Stimulated activated CD4-positive, alpha-beta T cell treated with anti-CD3 and anti-CD28 coated beads, Interleukin-4, amount 100 ng/mL, for 48 hours (primary cell): Measurements from ENCODE around the gene PRKAR1B.

ENCODE experiments used
- DNase-seq, 2 donors: peaks; one replicate each; pipeline ENCODE4 v3.0.0-alpha.2; 2020; ENCODE audit warnings: low read depth in 2 of 2

The PRKAR1B gene

DNA sequence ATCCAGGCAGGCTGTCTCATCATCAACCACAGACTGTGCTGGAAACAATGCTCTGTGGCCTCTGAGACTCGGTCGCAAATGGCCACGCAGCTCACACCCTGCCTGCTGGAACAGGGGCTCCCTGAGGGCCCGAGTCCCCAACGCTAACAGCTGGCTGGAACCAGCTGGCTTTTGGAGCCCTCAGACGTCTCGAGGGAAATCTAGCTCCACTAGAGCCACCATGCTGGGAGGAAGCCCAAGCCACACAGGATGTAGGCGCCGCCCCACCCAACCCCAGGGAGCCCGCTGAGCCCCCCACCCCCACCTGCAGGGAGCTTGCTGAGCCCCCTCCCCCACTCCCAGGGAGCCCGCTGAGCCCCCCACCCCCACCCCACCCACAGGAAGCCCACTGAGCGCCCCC is 186.1 kb downstream of the PRKAR1B start:
- no peak for DNase-seq

DNA sequence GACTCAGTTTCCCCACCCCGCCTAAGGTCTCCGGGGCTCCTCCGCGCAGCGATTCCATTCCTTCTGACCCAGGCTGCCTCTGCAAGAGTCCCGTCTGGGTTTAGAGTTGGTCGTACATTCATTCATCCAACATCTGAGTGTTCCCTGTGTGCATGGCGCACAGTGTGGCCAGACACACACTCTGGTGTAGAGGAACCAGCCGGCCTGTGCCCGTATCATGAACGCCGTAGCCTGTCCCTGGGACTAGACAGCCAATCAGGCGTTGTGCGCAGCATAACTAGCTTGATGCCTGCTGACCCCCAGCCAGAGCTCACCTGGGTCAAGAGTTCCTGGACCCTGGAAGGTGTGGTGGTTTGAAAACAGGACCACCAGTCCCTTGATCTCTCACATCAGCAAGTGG is 186.5 kb downstream of the PRKAR1B start:
- no peak for DNase-seq

DNA sequence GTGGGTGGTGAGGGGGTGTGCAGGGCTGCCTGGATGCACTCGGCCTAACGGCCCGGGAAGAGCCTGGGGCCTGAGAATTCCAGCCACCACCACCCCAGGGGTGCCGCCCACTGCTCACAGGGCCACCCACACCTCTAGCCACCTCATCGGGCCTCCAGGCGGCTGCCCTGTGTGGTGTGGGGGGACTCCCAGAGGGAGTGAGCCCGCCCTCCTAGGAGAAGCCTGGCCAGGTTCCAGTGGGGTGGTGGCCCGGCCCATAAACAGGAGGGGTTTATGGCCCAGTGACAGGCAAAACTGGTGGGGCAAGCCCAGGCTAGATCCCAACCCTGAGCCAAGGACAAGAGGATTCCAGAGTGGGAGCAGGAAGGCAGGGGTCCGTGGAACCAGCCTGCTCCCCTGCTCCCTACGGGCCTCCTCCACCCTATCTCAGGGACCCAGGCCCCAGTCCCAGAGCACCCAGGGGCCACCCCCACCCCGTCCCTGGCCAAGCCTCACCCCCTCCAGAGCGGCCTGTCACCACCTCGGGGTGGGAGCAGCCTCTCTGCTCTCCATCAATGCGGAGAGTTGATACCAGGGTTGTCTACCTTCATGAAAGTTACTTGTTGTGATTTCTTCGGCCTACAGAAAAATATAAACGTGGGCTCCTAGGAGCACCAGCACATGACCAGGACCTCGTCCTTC is 187.2 kb downstream of the PRKAR1B start:
- DNase-seq: no peak

DNA sequence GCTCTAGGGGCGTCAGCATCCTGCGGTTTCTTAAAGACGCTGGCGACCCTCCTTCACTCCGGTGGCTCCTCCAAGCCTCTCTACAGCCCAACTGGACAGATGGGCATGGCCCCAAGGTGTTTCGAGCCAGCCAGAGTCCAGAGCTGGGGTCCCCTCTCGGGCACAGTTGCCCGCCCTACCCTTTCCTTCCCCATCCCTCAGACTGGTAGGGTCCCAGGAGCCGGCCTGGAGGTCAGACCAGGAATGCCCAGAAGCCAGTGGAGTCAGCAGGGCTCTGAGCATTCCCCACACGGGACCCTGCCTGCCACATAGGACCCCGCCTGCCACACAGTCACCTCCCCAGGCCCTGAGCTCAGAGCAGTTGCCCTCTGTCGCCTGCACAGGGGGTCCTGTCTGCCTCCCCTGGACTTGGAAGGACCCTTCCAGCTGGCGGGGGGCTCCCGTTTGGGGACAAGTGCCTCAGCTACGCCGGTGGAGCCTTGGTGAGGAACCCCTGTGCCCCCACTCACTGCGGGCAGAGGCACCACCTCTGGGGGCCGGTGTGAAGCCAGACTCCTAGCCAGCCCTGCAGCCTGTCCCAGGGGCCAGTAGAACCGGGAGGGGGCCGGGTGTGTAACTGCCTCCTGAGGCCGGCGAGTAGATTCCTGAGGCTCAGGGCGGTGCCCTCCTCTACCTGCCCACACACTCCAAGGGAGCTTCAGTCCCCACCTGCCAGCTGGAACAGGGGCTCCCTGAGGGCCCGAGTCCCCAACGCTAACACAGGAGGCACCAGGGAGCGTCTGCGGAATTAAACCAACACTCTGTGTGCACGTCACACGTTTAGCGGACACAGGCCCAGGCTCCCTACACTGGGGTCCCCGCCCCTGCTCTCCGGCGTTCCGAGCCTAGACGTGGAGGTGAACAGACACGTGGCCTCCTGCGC is 188.1 kb downstream of the PRKAR1B start:
- DNase-seq: no peak

DNA sequence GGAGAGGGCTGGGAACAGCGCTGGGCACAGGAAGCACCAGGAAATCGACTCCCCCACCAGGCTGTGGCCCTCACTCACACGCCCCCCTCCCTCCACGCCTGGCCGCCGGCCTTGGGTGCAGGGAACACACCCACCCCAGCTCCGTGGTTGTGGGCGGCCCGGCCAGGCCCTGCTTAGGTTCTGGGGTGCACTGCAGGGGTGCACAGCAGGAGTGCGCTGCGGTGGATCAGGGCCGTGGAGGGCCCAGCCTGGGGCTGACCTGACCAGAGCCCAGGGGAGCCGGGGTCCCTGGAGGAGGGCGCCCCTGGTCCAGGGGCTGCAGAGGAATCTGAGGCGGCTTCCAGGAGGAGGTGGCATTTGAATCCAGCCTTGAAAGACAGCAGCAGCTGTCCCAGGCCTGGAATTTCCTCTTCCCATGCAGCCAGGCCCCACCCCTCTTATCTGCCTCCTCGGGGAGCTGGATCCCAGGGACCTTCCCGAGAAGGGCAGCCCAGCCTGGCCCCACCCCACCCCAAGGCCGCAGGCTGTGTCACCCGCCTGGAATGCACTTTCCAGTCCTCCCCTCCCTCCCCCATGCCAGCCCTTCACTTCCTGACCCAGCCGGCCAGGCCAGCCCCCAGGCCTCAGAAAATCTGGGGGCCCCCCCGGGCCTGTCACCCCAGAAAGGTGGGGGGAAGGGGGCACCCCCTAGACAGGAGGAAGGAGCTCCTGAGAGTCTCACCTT is 189.0 kb downstream of the PRKAR1B start:
- DNase-seq: no peak

DNA sequence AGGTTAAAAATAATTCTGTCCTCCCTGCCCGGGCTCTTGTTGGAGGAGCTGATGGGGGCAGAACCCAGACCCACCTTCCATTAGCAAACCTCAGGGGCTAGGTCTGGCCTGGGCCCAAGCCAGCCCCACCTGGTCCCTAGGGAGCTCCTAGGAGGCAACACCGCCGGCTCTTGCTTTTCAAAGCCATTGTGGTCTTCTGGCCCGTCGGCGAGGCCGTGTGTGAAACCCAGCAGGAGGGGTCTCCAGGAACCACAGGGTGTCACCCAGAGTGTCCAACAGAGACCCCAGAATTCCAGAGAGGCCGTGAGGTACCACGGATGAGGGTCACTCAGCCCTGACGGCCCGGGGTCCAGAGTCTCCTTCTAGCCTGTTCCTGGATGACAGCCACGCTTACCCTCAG is 190.8 kb downstream of the PRKAR1B start:
- DNase-seq: no peak

DNA sequence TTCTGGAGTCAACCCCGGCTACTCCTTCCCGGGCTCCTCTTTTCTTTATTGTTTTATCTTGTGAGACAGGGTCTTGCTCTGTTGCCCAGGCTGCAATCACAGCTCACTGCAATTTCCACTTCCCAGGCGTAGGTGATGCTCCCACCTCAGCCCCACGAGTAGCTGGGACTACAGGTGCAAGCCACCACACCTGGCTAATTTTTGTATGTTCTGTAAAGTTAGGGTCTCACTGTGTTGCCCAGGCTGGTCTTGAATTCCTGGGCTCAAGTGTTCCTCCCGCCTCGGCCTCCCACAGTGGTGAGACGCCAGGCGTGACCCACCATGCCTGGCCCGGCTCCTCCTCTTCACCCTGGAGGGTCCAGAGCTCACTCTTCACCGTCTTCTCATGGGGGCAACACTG is 192.1 kb downstream of the PRKAR1B start:
- no peak for DNase-seq

DNA sequence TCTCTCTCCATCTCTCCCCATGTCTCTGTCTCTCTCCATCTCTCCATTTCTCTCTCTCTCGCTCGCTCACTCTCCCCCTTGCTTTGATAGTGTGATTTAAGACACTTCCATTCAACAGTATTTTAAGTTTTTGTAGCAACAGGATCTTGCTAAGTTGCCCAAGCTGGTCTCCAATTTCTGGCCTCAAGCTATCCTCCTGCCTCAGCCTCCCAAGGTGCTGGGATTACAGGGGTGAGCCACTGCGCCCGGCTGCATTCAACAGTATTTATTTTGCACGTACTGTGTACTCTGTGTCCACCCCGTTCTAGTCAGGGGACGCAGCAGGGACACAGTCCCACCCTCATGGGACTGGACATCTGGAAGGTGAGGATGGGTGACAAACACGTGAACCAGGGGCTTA is 193.0 kb downstream of the PRKAR1B start:
- DNase-seq: no peak

DNA sequence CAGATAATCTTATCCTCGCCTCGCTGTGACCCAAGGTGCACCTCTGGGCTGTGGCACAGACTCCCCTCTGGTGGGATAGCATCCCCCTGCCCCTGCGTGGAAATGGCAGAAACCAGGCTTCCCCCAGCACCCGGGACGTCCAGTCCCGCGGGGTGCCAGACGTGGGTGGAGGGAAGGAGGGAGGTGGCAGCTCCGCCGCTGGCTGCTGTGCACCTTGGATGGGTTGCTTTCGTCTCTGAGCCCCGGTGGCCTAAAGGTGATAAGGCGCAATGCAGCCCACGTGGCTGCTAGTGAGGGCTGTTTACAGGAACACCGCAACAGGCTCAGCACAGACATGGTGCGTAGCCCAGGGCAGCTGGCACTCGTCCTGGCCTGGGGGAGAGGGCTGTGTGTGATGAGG is 193.8 kb downstream of the PRKAR1B start:
- no peak for DNase-seq

DNA sequence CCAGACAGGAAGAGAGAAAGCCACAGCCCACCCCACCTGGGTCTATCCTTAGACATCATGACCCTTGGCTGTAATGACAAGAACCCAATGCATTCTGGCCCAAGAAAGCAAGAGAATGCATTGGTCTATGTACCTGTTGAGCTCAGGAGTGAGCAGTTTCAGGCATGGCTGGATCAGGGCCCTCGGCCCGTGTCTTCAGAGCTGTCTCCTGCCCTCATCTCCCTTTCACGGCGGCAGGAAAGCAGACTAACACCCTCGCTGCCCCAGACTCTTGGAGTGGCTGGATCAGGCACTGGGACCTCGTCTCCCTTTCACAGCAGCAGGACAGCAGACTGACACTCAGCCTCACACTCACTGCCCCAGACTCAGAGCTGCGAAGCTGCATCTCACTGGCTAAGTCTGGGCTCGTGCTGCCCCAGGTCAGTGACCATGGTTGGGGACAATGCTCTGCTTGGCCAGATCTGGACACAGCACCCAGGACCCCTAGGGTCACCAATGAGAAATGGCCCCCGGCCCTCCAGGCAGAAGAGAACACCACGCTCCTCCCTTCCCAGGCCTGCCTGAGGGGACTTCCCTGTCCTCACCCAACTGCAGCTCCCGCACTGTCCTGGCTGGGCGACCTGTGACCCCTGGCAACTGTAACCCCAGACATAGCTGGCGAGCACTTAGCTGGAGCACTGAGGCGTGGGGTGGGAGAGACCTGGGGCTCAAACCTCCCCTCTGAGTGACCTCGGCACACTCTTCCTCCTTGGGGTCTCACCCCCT is 194.5 kb downstream of the PRKAR1B start:
- no peak for DNase-seq

DNA sequence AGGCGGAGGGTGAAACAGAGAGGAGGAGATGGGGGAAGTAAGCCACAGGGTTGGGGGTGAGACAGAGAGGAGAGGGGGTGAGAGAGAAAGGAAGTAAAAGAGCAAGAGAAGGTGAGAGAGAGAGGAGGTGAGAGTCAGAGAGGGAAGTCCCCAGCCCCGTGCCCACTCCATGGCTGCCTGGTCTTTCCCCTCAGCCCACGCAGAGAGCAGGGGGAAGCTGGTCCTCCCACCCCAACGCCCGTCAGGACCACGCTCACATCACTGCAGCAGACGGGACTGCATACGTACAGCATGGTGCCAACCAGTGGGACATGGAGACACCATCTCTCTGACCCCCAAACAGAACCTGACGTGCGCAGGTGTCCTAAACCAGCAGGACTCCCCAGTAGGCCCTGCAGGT is 195.3 kb downstream of the PRKAR1B start:
- DNase-seq: no peak

DNA sequence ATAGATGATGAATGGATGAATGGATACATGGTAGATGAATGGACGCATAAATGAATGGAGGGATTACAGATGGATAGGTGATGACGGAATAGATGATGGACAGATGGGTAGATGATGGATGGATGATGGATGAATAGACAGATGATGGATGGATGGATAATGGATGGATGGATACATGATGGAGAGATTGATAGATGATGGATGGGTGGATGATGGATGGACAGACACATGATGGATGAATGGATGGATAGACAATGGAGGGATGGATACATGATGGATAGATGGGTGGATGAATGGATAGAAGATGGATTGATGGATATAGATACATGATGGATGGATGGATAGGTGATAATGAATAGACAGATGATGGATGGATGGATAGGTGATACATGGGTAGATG is 198.6 kb downstream of the PRKAR1B start:
- no peak for DNase-seq

DNA sequence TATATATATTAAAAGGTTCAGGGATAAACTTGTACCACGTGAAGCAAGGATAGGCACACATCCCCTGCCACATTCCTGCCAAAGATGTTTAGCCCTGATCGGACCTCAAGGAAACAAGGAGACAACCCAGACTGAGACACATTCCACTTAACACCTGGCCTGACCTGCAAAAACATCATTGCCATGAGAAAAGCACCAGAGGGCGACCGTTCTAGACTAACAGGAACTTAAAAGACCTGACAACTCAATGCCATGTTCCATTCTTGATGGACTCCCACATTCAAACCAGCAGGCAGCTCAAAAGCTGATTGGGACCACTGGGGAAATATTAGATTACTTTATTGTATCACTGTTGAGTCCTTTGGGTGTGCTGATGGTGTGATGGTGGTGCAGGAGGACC is 199.4 kb downstream of the PRKAR1B start:
- no peak for DNase-seq

DNA sequence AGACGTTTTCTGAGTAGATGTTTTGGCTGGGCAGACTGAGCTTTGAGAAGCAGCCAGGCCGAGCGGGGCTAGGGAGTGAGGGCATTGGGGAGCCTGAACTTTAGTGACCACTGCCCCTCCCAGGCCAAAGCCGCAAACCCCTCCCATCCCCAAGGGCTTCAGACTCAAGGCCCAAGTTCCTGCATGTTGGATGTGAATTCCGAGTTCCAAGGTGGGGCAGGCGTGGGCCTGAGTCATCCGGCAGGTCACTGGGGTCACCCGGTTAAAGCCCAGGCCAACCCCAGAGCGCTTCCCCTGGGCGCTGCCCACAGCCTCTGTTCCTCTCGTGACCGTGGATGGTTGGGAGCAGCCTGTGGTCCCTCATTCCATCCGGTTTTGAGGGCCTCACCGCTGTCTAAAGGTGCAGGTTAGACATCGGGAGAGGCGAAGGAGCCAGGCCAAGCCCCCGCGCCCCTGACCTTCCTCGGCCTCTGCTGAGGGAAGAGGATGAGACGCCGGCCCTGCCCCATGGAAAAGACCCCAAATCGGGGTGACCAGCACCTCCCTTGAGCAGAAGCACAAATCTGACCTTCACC is 200.5 kb downstream of the PRKAR1B start:
- DNase-seq: no peak

DNA sequence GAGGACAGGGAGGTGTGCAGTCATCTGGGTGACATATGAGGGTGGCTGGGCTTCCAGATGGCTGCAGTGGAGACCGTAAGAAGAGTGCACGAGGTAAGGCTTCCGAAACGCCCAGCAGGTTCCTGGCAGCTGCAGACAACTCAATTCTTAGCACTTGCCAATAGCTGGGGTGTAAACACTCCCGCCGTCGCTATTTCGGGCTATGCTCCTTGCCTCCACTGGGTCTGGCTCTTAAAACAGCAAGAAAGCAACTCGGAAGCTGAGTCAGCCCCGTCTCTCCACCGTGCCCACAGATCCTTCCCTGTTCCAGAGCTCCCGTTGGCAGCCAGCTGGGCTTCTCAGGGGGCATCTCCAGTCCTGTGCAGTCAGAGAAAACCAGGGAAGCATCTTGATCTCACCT is 201.3 kb downstream of the PRKAR1B start:
- DNase-seq: no peak

DNA sequence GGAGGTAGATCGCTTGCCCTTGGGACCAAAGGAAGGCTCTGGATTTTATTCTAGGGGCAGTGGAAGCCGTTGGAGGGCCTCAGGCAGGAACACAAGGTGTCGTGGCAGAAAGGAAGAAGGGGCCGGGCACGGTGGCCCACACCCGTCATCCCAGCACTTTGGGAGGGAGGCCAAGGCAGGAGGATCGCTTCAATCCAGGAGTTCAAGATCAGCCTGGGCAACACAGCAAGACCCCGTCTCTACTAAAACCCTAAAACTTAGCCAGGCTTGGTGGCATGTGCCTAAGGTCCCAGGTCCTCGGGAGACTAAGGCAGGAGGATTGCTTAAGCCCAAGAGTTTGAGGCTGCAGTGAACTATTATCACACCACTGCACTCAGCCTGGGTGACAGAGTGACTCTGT is 202.3 kb downstream of the PRKAR1B start:
- no peak for DNase-seq

DNA sequence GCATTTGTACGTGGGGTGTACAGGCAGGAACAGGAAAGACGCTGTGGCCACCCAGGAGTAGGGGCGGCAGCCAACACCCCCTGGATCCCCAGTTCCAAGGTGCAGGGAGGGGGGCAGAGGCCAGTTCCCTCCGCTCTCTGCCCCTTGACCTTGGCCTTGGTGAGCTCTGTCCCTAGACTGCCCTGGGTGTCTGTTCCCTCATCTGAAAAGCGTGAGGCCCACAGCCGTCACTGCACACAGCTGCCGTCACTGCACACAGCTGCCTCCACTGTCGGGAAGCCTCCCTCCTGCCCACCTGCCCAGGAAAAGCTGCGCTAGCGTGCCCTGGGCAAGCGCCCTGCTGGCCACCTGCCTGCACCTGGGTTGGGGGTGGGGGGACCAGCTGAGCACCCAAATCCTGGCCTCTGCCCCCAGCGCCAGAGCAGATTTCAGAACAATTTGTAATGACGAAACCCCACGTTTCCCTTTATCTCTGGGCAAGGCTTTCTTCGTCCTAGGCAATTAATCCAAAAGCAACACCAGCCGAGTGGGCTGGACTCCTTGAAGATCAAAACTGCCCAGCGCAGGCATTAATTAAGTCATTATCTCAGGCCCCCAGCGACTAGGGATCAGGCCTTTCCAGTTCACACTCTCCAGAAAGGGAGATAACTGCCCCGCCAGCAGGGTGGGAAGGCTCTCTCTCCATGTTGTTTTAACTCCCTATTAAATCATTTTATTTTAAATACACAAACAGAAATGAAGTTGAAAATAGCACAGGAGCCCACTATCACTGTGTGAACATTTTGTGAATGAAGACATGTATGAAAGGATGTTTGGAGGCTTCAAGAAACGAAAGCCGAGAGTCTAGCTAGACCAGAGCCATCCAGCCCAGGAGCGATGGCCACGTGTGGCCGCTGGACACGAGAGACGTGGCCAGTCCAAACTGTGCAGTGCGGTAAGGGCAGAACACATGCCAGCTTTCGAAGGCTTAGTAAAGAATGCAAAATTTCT is 203.4 kb downstream of the PRKAR1B start:
- no peak for DNase-seq

DNA sequence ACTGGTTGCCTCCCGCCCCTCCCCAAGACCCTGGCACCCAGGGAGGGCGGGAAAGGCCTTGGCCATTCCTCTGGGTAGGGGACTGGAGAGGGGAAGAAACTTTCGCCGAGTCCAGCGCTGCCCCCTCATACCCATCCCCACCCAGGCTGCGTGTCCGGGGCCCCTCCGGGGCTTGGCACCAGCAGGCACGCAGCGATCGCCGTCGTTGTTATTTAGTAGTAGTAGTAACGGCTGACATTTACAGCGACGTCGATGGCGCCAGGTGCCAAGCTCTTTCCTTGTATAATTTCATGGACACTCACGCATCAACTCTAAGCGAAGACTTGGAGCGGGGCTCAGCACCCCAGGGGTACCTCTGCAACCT is 204.1 kb downstream of the PRKAR1B start:
- no peak for DNase-seq

DNA sequence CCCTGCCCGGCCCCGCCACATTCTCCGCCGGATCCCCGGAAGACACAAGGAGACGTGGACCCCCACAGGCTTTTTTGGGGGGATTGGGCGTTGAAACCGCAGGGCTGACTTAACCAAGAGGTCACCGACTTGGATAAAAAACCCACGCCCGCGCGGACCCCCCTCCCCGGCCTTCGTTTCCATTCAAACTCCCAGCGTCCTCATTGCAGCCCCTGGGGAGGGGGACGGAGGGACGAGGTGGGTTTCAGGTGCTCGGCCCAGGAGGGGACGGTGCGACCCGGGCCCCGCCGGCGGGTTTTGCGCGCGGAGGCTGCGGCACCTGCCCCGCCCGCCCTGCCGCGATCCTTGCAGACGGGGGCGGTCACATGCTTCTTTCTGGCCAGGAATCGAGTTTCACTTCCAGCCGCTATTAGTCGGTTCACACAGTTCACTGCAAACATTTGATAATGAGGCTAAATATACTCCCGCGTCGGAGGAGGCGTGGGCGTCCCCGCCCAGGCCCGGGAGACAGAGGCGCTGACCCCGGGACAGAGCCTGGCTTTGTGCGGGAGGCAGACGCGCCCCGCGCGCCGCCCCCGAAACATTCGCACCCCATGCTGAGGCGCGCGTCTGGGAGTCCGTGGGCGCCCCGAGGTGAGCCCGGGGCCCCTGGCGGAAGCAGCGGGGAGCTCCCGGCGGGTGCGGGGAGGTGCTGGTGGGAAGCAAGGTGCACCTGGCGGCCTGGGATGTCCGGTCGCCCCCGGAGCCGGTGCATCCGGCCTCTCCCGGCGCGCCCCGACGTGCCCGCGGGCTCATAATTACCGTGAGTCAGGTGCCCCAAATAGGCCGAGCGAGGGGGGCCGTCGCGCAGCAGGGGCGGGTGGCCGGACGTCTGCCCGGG is 204.8 kb downstream of the PRKAR1B start:
- no peak for DNase-seq
